ENCODE measurements around the gene PLXNA3.

- TF ChIP-seq POLR2A (IDR thresholded peaks at IDR 0.05): no peak
- TF ChIP-seq, protein P1, sequence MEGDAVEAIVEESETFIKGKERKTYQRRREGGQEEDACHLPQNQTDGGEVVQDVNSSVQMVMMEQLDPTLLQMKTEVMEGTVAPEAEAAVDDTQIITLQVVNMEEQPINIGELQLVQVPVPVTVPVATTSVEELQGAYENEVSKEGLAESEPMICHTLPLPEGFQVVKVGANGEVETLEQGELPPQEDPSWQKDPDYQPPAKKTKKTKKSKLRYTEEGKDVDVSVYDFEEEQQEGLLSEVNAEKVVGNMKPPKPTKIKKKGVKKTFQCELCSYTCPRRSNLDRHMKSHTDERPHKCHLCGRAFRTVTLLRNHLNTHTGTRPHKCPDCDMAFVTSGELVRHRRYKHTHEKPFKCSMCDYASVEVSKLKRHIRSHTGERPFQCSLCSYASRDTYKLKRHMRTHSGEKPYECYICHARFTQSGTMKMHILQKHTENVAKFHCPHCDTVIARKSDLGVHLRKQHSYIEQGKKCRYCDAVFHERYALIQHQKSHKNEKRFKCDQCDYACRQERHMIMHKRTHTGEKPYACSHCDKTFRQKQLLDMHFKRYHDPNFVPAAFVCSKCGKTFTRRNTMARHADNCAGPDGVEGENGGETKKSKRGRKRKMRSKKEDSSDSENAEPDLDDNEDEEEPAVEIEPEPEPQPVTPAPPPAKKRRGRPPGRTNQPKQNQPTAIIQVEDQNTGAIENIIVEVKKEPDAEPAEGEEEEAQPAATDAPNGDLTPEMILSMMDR (IDR thresholded peaks at IDR 0.05): no peak
Observed at GRCh38 chrX:154428176-154429171, 29.6 kb upstream of the PLXNA3 start, which contains the start of gene ATP6AP1.
